Ovary (tissue), 3 donors: Measurements from ENCODE around the gene KIF6.

ENCODE experiments used
- POLR2A ChIP-seq: fragments of 450-650 bp; IDR thresholded peaks from one replicate; pipeline ENCODE4 v1.6.1; 2017; ENCODE audit warnings: antibody characterized with exemption, mild to moderate bottlenecking, moderate library complexity
- TF ChIP-seq, protein P1 (sequence below), 3 donors: fragments of 450-650 bp in 2 of 3; fragments of 200-600 bp in 1 of 3; IDR thresholded peaks; one replicate each; pipeline versions ENCODE4 v1.5.1 to v1.8.0; 2016 to 2022; ENCODE audit warnings: antibody characterized with exemption in 3 of 3, mild to moderate bottlenecking in 1 of 3
- donor health status: DM: no; HTN: no; CAD: no.

DNA sequence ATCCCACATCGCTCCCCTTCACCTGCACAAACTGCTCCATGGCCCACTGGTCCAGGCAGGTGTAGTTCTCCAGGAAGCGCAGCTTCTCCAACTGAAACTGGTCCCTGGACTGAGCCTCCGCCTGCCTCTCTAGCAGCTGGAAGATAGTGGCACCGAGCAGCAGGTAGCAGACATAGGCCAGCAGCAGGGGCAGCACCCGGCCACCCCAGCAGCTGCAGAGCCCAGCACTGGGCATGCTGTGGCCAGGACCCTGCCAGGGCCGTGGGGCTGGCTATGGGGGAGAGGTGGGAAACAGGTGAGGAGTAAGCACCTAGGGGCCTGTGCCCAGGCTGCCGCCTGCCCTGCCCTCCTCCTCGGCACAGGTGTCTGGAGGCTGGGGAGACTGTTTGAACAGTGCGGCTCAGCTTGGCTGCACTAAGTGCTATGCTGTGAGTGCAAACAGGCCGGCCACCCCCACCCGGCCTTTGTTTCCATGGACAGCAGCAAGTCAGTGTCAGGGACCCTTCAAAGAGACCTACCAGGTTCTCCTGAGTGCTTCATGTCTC is 402.8 kb downstream of the KIF6 start, which contains the start of gene KCNK16:
- TF ChIP-seq, protein P1, sequence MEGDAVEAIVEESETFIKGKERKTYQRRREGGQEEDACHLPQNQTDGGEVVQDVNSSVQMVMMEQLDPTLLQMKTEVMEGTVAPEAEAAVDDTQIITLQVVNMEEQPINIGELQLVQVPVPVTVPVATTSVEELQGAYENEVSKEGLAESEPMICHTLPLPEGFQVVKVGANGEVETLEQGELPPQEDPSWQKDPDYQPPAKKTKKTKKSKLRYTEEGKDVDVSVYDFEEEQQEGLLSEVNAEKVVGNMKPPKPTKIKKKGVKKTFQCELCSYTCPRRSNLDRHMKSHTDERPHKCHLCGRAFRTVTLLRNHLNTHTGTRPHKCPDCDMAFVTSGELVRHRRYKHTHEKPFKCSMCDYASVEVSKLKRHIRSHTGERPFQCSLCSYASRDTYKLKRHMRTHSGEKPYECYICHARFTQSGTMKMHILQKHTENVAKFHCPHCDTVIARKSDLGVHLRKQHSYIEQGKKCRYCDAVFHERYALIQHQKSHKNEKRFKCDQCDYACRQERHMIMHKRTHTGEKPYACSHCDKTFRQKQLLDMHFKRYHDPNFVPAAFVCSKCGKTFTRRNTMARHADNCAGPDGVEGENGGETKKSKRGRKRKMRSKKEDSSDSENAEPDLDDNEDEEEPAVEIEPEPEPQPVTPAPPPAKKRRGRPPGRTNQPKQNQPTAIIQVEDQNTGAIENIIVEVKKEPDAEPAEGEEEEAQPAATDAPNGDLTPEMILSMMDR (IDR thresholded peaks at IDR 0.05) = no peak
- no peak for TF ChIP-seq POLR2A
